GM18517 (cell line): ENCODE results near the gene OLIG1.

ENCODE experiments used
- ATAC-seq: cut with Tn5 transposase; IDR thresholded peaks from one replicate; pipeline ENCODE4 v1.9.1; 2021; ENCODE audit warnings: mild to moderate bottlenecking, moderate library complexity; ENCODE audit not compliant: unreplicated experiment

OLIG1 gene

GRCh38 chr21:33096426-33096825 is 26.5 kb downstream of the OLIG1 start:
- ATAC-seq, result no peak

GRCh38 chr21:33099131-33099530 is 29.2 kb downstream of the OLIG1 start:
- ATAC-seq, result no peak

DNA sequence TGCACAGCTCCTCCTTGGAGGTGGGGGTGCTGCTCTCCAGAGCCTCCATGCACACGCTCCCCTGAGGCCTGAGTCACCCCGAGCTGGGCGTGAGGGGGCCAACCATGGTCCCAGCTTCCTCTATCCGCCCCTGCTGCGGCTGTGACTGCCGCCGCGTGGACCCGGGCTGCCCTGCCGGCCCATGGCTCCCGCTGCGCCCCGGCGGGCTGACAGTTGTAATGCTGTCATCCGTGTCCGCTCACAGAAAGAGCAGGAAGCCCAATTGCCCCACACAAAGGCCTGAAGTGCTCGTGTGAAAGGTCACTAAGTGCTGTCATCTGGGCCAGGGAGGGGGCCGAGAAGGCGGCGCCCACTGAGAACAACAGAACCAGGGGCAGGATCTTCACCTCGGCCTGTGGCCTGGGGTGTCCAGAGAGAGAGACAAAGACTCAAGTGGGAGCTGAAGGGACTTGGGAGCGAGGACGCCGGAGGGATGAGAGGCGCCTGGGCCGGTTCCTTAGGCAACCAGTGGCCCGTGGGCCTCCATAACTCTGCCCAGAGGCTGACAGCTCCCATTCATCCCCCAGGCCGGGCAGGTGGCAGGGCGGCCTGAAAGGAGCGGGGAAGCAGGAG is 31.5 kb downstream of the OLIG1 start:
- ATAC-seq, result no peak

- no peak for ATAC-seq
Observed at GRCh38 chr21:33105088-33105487, 35.1 kb downstream of the OLIG1 start.

DNA sequence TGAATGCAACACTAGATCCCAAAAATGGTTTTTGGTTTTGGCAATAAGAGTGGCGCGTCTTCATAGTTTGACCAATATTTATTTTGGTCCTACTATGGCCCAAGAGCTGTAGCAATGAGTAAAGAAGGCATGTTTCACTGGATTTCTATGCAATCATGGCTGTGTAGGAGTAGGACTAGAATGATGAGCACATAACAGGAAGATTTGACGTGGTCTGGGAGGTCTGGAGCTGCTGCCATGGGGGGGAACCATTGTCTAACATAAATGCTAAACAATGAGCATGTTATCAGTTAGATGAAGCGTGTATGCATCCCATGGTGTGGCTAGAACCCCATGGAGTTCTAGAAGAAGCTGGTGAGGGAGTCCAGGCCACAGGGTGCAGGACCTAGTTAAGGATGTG is 38.3 kb downstream of the OLIG1 start:
- no peak for ATAC-seq

DNA sequence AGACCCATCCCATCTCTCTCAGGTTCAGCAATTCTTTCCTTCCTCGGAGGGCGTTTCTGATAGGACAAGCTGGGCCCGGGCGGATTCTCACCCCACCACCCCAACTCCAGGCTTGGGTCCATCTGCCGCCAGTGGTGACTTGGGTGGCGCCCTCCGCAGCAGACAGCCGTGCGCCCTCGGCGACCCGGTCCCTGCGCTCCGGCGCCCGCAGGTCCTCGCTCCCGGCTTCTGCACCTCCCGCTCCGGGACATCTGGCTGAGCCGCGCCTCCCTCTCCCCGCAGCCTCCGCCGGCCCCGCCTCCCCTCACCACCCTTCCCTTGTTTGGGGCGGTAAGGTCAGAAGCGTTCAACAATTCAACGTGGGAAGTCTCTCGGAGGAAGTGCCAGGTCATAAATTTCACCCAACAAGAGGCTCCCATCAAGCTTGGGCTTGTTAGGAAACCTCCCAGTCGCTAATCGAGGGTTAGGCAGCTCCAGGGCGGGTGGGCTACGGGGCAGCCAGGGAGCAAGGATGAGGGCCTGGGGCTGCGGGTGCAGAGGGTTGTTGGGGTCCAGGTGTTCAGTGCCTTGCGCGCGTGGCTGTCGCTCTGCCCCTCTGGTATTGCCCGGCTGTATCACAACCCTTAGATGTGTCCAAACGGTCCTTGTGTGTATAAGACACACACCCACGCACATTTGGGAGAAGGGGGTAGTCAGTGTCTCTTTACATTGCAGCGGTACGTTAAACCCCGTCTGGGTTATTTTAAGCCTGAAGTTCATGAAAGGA is 39.8 kb downstream of the OLIG1 start:
- no peak for ATAC-seq

GRCh38 chr21:33110340-33110715 is 40.4 kb downstream of the OLIG1 start:
- ATAC-seq, result no peak

GRCh38 chr21:33111577-33111976 is 41.6 kb downstream of the OLIG1 start:
- ATAC-seq, result no peak

- no peak for ATAC-seq
Observed at GRCh38 chr21:33112151-33112550, 42.2 kb downstream of the OLIG1 start.

GRCh38 chr21:33112681-33113080 is 42.7 kb downstream of the OLIG1 start:
- no peak for ATAC-seq

GRCh38 chr21:33113131-33113530 is 43.2 kb downstream of the OLIG1 start:
- no peak for ATAC-seq

DNA sequence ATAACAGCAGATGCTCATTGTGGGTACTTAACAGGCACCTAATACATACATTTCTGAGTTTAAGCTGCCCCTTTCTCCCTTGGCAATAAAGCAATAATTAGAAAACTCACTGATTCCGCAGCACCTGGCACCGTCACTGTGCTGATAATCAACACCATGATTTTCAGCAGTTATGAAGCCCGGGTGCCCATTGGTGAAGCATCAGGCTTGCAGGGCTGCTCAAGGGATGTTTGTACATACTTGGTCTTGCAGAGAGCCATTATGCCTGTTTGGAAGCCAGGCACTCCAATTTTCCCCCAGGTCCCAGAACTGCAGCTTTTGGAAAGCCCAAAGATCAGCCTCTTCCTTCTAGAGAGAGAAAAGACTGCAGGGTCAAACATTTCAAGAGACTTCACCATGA is 44.3 kb downstream of the OLIG1 start:
- no peak for ATAC-seq

DNA sequence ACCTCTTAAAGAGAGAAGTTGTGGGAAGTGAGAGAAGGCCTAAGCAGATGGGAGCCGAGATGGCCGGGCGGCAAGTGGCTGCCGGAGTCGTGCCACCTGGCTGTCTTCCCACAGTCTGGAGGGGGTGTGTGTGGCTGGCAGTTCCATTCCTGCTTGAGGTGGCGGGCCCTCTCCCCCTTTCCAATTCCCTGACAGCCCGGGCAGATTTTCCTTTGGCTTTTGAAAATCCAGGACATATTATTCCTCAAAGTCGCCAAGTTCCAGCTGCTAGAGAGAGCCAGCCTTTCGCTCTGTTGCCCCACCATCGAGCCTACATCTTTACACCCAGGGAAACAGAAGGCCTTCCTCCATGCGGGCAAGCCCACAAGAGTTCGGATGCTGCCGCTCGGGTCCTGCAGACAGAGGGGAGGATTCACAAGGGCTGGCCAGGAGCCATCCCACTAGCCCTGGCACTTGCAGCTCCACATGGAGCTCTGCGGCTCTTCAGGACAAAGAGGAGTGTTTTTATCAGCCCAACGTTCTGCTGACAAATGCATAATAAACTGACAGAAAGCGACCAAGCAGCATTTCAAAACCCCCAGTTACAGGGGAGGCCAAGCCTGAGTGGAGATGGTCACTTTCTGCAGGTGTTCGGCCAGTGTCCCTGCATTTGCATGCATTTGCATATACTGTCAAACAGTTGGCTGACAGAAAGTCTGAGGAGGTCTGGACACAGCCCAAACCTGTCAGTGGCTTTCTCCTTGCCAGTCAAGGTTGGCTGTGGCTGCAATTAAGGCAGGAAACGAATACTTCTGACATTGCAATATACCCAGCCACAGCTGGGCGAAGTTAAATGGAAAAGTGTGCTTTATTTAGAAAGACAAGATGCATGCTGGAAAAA is 45.9 kb downstream of the OLIG1 start:
- ATAC-seq, result no peak

GRCh38 chr21:33116676-33117075 is 46.7 kb downstream of the OLIG1 start:
- ATAC-seq, result no peak

DNA sequence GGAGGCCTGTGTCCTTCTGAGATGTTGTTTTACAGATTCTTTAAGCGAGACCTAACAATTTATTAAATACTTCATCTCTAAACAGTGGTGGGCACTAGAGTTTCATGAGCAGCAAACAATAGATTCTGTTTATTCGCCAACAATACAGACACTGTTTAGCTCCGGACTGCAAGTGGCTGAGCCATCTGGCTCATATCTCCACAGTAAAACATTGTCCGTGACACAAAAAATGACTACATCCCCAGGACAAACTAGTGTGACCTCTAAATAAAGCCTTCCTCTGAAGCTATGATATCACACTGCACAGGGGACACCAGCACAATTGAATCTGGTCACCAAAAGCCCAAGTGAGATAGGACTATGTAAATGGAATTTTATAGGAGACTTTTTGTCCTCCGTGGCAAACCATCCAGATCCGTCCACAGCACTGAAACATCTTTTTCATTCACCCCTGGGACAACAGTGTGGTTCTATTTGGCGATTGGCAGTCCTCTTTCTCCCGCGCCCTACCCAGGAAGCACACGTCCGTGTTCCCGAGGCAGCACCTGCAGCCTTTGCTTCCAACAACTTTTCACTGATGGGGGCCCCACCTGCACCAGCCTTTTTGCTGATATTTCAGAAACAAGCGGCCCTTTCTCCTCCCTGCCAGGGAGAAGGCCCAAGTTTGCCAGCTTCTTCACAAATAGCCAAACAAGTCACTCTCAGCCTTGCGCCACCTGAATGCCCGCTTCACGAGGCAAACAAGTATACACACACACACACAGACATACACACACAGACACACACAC is 47.4 kb downstream of the OLIG1 start:
- no peak for ATAC-seq
